Parathyroid adenoma (tissue), 2 donors: ENCODE data around the gene ABCC10.

Source experiments
- H2AFZ ChIP-seq: fragments of 300-600 bp; sonication (generic); one replicate; pipeline ENCODE4 v1.7.0; 2017; ENCODE audit warnings: antibody characterized with exemption, mild to moderate bottlenecking
- H3K27ac ChIP-seq: fragments of 300-600 bp; sonication (generic); one replicate; pipeline ENCODE4 v1.7.0; 2017
- H3K27me3 ChIP-seq: fragments of 300-600 bp; sonication (generic); one replicate; pipeline ENCODE4 v1.7.0; 2017; ENCODE audit warnings: low read length; ENCODE audit not compliant: control insufficient read depth, insufficient read depth
- H3K36me3 ChIP-seq: fragments of 300-600 bp; sonication (generic); one replicate; pipeline ENCODE4 v1.7.0; 2017; ENCODE audit warnings: low read length; ENCODE audit not compliant: control insufficient read depth, insufficient read depth
- H3K4me1 ChIP-seq: fragments of 300-600 bp; sonication (generic); one replicate; pipeline ENCODE4 v1.7.0; 2017; ENCODE audit warnings: control low read depth
- H3K4me2 ChIP-seq: fragments of 300-600 bp; sonication (generic); one replicate; pipeline ENCODE4 v1.7.0; 2017; ENCODE audit warnings: low read length
- H3K4me3 ChIP-seq: fragments of 300-600 bp; sonication (generic); one replicate; pipeline ENCODE4 v1.7.0; 2017; ENCODE audit warnings: low read depth, low read length
- H3K79me2 ChIP-seq: fragments of 300-600 bp; sonication (generic); one replicate; pipeline ENCODE4 v1.7.0; 2017; ENCODE audit warnings: control low read depth
- H3K9ac ChIP-seq: fragments of 300-600 bp; sonication (generic); one replicate; pipeline ENCODE4 v1.7.0; 2017; ENCODE audit warnings: mild to moderate bottlenecking
- H3K9me3 ChIP-seq: fragments of 300-600 bp; sonication (generic); one replicate; pipeline ENCODE4 v1.7.0; 2017; ENCODE audit warnings: low read length; ENCODE audit not compliant: control insufficient read depth
- TF ChIP-seq, protein P1 (sequence below): fragments of 300-600 bp; sonication (generic); IDR thresholded peaks from one replicate; pipeline ENCODE4 v1.7.0; 2017; ENCODE audit warnings: antibody characterized with exemption, mild to moderate bottlenecking
- donor health status: primary hyperparathyroidism.

The ABCC10 gene

GRCh38 chr6:43481075-43481474 is 53.7 kb downstream of the ABCC10 start:
- no peak overlapping the region for H3K27ac ChIP-seq
- no peak overlapping the region for H3K4me2 ChIP-seq
- no peaks in the 10 kb centered on the region for H3K27me3 ChIP-seq
- no peaks in the 10 kb centered on the region for H3K36me3 ChIP-seq
- TF ChIP-seq, protein P1, sequence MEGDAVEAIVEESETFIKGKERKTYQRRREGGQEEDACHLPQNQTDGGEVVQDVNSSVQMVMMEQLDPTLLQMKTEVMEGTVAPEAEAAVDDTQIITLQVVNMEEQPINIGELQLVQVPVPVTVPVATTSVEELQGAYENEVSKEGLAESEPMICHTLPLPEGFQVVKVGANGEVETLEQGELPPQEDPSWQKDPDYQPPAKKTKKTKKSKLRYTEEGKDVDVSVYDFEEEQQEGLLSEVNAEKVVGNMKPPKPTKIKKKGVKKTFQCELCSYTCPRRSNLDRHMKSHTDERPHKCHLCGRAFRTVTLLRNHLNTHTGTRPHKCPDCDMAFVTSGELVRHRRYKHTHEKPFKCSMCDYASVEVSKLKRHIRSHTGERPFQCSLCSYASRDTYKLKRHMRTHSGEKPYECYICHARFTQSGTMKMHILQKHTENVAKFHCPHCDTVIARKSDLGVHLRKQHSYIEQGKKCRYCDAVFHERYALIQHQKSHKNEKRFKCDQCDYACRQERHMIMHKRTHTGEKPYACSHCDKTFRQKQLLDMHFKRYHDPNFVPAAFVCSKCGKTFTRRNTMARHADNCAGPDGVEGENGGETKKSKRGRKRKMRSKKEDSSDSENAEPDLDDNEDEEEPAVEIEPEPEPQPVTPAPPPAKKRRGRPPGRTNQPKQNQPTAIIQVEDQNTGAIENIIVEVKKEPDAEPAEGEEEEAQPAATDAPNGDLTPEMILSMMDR, result no peak
- H3K4me1 ChIP-seq, result peaks cover 11% of the 10 kb centered on the region
- no peaks in the 10 kb centered on the region for H3K9me3 ChIP-seq
- no peak overlapping the region for H3K4me3 ChIP-seq
- H3K9ac ChIP-seq, result no peak overlapping the region
- no peak overlapping the region for H2AFZ ChIP-seq
- H3K79me2 ChIP-seq, result peaks cover 44% of the 10 kb centered on the region

- H2AFZ ChIP-seq, result no peak overlapping the region
- no peaks in the 10 kb centered on the region for H3K27me3 ChIP-seq
- no peak overlapping the region for H3K9ac ChIP-seq
- H3K27ac ChIP-seq, result no peak overlapping the region
- H3K4me2 ChIP-seq, result no peak overlapping the region
- TF ChIP-seq, protein P1, result no peak
- H3K4me1 ChIP-seq, result peaks cover 10% of the 10 kb centered on the region
- no peaks in the 10 kb centered on the region for H3K9me3 ChIP-seq
- peaks cover 47% of the 10 kb centered on the region for H3K79me2 ChIP-seq
- H3K36me3 ChIP-seq, result no peaks in the 10 kb centered on the region
- no peak overlapping the region for H3K4me3 ChIP-seq
Measured at GRCh38 chr6:43481591-43482236, 54.4 kb downstream of the ABCC10 start.

- no peak overlapping the region for H3K27ac ChIP-seq
- H3K9ac ChIP-seq, result no peak overlapping the region
Measured at GRCh38 chr6:43488667-43489276, 61.4 kb downstream of the ABCC10 start.

DNA sequence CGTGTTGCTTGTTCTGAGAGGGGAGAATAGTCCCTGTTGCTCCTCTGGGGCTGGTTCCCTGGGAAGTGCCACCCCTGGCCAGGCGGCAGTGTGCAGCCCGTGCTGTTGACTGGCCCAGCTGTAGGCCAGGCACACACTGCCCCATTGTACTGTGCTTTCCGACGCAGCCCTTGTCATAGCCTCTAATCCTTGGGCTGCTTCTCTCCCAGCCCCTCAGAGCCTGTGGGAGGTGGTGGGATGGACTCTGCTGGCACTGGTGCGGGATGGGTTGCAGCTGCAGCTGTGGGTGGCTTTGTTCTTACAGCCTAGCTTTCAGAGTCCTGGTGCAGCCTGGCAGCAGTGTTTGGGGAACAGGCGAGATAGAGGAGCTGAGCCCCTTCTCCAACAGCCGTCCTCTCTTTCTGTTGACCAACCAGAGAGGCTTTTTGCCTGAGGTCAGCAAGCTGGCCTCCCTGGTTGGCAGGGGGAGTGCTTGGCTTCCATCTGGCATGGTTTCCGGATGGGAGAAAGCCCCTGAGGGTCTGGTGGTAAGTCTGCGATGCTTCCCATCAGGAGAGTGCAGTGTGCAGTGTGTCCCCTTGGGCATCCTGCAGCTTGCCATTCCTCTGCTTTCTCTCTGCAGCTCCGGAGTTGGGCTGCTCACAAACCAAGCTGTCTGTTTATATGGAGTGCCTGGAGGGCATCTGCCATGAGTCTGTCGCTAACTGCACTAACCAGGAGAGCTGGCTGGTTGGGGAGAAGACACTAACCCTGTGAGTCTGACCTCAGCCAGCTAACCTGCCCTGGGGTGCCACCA is 62.1 kb downstream of the ABCC10 start:
- H3K4me3 ChIP-seq, result no peak overlapping the region
- no peak overlapping the region for H3K27ac ChIP-seq
- H3K4me2 ChIP-seq, result no peak overlapping the region
- no peaks in the 10 kb centered on the region for H3K9me3 ChIP-seq
- peaks cover 37% of the 10 kb centered on the region for H3K79me2 ChIP-seq
- TF ChIP-seq, protein P1, result no peak
- H2AFZ ChIP-seq, result no peak overlapping the region
- H3K27me3 ChIP-seq, result no peaks in the 10 kb centered on the region
- no peaks in the 10 kb centered on the region for H3K4me1 ChIP-seq
- H3K36me3 ChIP-seq, result no peaks in the 10 kb centered on the region
- H3K9ac ChIP-seq, result no peak overlapping the region

More at GRCh38 chr6:43488667-43489276, 61.4 kb downstream of the ABCC10 start:
- TF ChIP-seq, protein P1, result no peak
- Histone ChIP-seq H3K9me3 (no peaks in the 10 kb centered on the region), H3K4me3 (no peak overlapping the region), H3K27me3 (no peaks in the 10 kb centered on the region), H3K4me1 (no peaks in the 10 kb centered on the region), H2AFZ (no peak overlapping the region), H3K4me2 (no peak overlapping the region), H3K79me2 (peaks cover 33% of the 10 kb centered on the region), H3K36me3 (no peaks in the 10 kb centered on the region)
